Anterior cingulate cortex (tissue), 58 donors: ENCODE data around the gene ZNF350.
"Not testable (repeated sequence)": the region's sequence is repeated elsewhere in the genome, so short reads cannot be mapped to it uniquely, and the experiment has no call there.

Experiments
- DNase-seq, 58 donors: peaks; one replicate each; lab custom pipeline; 2025; lab: John Stamatoyannopoulos, UW

The ZNF350 gene

DNA sequence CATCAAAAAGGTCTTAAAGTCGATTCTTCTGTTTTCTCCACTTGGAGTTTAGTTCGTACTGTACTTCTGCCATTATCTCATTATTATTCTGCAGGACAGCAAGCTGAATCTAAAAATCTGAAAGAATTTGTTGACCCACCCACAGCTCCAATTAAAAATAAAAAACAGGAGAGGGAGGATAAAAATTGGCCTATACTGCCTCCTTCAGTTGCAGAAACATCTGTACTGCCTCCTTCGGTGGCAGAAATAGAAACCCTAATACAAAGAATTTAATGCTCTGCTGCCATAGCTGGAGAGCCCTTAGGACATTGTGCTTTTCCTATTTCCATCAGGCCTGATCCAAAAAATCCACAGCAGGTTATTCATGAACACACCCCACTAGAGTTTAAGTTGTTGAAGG is 9.8 kb downstream of the ZNF350 start:
- no peak for DNase-seq

DNA sequence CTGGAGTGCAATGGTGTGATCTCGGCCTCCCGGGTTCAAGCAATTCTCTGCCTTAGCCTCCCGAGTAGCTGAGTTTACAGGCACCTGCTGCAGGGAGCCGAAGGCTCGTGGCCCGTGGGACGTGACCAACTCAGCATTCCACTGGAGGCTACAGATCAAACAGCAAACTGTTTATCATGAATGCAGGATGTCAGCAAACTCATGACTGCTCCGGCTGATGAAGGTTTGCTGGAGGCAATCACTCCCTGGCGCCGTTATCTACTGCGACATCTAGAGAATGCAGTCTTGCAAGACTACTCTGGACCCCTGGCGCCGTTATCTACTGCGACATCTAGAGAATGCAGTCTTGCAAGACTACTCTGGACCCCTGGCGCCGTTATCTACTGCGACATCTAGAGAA is 10.9 kb downstream of the ZNF350 start:
- DNase-seq = not testable (repeated sequence)

DNA sequence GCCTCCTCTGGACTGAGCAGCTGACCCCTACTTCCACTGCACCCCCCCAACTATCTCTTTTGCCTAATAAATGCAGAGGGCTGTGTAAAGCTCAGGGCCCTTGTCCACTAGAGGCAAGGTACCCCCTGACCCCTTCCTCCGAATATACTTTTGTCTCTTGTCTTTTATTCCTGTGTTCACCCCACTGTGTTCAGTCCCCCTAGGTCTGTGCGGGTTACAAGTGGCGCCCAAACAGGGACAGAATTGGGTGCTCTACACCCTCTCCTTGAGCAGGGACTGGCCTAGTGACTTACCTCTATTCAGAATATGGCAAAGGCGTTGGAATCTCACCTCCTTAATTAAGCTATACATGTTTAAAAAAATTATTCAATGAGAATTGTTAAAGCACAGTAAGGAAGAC is 15.0 kb downstream of the ZNF350 start:
- DNase-seq = no peak

DNA sequence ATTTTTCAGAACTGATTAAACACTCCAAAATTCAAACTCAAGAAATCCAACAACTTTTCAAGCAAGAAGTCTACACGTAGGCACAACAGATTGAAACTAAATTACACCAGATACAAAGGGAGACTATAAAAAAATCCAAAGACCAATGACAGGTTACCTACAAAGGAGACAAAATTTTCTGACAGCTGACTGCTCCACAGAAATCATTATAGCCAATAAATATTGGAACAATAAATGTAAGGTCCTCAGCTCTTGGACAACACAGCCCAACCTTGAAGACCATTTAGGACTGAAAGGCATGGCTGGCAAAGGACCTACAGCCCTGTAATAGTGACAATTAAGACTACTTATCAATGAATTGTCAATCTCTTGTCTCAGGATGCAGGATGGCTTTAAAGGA is 15.9 kb downstream of the ZNF350 start:
- DNase-seq = no peak

DNA sequence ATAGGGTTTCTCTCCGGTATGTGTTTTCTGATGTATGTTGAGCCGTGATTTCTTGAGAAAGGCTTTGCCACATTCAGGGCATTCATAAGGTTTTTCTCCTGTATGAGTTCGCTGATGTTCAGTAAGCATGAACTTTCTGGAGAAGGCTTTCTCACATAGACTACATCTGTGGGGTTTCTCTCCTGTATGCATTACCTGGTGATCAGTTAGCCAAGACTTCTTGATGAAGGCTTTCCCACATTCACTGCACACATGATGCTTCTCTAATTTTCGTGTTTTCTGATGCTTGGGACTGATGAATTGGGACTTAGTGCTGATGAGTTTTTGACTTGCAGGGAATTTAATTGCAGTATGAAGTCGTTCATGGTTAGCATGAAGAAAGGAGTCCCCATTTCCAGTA is 21.1 kb downstream of the ZNF350 start:
- DNase-seq = no peak

DNA sequence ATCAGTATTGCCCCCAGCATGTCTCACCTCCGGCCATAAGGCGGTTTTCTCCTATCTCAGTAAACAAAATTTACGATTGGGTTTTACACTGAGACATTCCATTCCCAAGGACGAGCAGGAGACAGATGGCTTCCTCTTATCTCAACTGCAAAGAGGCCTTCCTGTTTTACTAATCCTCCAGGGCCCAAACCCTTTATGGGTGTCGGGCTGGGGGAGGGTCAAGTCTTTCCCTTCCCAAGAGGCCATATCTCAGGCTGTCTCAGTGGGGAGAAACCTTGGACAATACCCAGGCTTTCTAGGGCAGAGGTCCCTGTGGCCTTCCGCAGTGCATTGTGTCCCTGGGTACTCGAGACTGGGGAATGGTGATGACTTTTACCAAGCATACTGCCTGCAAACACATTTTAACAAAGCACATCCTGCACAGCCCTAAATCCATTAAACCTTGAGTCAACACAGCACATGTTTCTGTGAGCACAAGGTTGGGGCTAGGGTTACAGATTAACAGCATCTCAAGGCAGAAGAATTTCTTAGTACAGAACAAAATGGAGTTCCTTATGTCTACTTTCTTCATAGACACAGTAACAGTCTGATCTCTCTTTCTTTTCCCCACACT is 25.9 kb downstream of the ZNF350 start:
- not testable (repeated sequence) for DNase-seq

DNA sequence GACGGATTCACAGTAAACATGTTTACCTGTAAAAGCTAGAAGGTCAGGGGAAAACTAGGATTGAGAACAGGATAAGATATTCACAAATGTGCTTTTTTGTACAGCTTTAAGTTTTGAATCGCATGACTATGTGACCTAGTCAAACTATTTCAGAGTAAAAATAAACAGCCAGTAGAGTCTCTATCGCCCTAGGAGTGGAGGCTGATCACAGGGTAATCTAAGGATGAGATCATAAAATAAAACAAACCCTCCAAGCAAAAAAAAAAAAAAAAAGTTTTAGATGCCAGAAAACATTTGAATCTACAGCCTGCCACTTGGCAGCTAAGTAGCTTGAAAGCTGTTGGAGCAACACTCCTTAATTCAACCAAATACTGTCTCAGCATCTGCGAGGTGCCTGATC is 26.8 kb downstream of the ZNF350 start:
- peak in 2 of 58 donors; percentile 0 to 1 for DNase-seq

DNA sequence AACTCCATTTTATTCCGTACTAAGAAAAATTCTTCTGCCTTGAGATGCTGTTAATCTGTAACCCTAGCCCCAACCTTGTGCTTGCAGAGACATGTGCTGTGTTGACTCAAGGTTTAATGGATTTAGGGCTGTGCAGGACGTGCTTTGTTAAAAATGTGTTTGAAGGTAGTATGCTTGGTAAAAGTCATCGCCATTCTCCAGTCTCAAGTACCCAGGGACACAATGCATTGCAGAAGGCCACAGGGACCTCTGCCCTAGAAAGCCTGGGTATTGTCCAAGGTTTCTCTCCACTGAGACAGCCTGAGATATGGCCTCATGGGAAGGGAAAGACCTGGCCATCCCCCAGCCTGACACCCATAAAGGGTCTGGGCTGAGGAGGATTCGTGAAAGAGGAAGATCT is 28.8 kb downstream of the ZNF350 start:
- not testable (repeated sequence) for DNase-seq

DNA sequence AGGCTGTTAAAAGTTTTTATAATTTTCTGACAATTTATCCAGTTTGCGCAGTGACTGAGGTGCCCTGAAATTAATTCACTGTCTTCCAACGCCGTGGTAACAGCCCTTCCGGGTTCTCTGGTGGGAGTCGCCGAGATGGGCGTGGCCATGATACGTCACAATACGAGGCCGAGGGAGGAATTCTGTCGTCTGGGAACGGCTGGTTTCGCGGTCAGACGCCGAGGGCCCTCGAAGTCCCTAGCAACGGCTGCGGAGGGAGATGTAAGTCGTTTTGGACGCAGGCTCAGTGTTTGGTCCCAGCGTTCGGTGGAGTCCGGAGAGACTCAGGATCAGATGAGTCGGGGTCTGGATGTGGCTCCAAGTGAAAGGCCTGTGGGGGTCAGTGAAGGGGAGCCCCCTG is 37.7 kb downstream of the ZNF350 start:
- peak in 34 of 58 donors; percentile 0 to 63 (median 10) for DNase-seq

DNA sequence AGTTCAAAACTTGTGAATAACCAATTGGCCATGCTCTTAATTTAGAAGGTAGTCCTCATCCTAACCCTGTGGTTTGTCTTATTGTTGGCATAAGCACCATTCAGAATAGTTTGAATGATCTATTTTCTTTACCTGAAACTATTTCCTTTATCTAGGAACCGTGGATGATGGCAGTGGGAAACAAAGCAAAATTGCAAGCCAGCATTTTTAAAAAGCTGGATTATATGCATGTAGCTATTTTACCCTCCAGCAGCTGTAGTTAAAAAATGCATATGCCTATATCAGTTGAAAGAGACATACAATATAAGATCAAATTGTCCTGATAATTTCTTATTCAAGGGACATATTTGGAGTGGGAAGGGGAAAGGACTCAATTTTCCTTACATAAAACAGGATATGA is 40.0 kb downstream of the ZNF350 start:
- DNase-seq = no peak

DNA sequence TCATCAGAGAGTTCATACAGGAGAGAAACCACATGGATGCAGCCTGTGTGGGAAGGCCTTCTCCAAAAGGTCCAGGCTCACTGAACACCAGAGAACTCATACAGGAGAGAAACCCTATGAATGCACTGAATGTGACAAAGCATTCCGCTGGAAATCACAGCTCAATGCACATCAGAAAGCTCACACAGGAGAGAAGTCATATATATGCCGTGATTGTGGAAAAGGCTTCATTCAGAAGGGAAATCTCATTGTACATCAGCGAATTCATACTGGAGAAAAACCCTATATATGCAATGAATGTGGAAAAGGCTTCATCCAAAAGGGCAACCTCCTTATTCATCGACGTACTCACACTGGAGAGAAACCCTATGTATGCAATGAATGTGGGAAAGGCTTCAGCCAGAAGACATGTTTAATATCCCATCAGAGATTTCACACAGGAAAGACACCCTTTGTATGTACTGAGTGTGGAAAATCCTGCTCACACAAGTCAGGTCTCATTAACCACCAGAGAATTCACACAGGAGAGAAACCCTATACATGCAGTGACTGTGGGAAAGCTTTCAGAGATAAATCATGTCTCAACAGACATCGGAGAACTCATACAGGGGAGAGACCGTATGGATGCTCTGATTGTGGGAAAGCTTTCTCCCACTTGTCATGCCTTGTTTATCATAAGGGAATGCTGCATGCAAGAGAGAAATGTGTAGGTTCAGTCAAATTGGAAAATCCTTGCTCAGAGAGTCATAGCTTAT is 41.7 kb downstream of the ZNF350 start:
- DNase-seq = no peak

DNA sequence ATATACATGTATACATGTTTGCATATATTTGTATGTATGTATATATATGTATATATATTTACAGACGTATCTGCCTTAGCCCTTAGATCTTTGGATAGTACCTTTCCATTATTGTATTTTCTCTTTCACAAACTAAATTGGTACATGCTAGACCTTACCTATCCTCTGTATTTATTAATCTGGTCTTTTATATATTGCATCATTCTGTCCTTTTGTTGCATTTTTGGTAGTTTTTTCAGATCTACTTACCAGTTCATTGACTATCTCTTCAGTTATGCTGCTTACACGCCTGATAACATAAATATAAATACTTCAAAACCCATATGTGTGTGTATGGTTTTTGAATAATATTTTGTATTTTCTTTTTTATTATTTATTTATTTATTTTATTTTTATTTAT is 47.7 kb downstream of the ZNF350 start:
- no peak for DNase-seq

DNA sequence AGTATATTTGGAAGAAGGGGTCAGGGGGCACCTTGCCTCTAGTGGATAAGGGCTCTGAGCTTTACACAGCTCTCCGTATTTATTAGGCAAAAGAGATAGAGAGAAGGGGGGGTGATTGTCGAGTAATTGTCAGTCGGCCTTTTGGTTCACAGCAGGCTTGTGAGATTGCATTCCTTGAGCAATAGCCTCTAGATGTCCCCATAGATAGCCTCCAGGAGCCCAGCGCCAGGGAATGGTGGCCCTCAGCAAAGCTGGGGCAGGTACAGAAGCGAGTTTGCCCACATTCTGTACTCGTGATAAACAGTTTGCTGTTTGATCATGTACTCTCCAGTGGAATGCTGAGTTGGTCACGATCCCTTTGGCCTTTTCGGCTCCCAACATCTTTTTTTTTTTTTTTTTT is 54.7 kb downstream of the ZNF350 start:
- no peak for DNase-seq

DNA sequence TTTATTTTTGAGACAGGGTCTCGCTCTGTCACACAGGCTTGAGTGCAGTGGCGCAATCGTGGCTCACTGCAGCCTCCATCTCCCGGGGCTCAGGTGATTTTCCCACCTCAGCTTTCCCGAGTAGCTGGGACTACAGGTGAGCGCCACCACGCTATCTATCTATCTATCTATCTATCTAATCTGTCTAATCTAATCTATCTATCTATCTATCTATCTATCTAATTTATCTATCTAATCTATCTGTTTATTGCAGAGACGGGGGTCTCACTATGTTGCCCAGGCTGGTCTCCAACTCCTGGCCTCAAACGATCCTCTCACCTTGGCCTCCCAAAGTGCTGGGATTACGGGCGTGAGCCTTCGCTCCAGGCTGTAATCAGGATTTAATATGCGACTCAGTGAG is 58.8 kb downstream of the ZNF350 start:
- no peak for DNase-seq

DNA sequence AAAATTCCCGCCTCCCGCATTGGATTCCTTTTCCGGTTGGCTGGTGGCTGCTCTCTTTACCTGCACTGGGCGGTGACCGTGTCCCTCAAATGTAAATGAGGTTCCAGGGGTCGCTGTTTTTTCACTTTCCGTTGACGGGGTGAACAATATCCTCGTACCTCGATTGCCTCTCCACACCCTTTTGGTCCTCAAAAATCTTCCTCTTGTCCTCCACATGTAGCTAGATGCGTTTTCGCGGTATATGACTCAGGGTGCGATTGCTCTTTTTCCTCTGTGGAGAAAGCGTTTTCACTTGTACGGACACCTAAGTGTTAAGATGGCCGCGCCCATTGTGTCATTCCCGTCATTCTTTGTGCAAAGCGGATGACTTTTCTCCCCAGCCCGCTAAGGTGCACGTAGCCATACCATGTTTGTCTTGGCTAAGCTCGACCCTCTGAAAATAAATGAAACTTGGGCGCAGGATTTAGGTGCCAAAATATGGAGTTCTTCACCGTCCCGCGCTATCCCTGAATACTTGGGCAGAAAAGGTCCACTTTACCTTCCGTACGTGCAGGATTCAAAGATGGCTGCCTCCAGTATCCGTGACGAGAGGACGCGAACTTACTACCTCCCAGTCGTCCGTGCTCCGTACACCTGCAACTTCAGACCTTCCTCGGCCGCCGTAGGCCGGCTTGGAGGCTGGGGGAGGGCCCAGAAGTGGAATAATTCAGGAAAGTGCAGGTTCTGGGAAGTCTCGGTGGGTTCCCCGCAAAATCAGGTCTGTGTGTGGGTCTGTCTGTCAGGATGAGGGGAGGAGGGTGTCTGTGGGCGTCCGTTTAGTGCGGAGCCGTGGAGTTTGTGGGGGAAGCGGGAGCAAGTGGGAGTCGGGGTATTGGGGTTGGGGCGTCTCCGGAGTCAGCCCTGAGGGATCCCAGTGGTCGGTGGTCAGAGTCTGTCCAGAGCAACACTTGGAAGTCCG is 59.6 kb downstream of the ZNF350 start, which contains the start of gene ZNF613:
Gene ZNF613, plus strand, starts transcription at position 689 of the 958 bp plus-strand sequence. CDS start 8,749 bp downstream, outside the sequence.
- peak; percentile 58 to 98 (median 89) for DNase-seq

DNA sequence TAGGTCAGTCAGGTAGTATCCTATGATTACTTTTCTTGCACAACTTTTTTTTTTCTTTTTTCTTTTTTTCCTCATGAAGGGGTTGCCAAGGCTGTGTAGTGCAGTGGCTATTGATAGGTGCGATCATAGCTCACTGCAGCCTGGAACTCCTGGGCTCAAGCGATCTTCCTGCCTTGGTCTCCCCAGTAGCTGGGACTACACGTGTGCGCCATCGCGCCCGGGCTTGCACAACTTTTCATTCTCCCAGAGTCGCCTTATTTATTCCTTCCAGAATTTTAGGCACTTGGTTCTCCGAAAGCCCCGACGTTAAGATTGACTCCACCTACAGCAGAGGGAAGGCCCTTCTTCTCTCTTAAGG is 60.2 kb downstream of the ZNF350 start:
- peak in 1 of 58 donors; percentile 12 for DNase-seq

DNA sequence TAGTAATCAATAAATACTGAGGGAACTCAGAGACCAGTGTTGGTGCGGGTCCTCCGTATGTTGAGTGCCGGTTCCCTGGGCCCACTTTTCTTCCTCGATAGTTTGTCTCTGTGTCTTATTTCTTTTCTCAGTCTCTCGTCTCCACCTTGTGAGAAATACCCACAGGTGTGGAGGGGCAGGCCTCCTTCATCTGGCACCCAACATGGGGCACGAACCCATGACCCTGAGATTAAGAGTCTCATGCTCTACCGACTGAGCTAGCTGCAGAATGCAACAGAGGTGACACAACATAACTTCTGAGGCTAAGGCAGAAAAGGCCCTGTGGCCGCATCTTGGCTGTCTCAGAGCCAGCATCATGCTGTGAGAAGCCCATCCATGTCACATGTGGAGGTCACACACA is 64.7 kb downstream of the ZNF350 start:
- no peak for DNase-seq

DNA sequence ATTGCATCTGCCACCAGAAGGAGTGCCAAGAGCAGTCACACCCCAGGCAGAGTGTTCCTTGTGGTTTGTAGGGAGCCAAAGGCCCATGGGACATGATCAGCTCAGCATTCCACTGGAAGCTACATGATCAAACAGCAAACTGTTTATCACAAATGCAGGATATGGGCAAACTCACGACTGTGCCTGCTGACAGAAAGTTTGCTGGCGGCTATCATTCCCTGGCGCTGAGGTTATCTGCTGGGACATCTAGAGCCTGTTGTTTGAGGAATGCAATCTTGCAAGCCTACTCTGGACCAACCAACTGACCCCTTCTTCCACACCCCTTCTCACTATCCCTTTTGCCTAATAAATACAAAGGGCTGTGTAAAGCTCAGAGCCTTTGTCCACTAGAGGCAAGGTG is 67.0 kb downstream of the ZNF350 start:
- DNase-seq = no peak

DNA sequence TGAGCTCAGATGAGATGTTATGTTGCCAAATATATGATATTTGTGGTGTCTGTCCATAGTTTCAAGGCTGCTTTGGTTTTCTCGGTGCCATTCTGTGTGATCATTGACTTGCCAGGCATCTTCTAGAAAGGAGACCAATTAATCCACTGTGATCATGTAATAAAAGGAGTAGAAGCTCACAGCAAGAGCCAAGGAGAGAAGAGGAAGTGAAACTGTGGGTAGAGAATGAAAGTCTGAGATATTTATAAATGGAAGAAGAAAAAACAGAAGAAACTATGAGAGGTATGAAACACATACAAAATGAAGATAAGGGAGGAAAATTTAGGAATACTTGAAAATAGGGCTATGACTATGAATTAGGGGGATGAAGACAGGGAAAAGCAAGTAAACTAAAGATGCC is 70.5 kb downstream of the ZNF350 start:
- no peak for DNase-seq

DNA sequence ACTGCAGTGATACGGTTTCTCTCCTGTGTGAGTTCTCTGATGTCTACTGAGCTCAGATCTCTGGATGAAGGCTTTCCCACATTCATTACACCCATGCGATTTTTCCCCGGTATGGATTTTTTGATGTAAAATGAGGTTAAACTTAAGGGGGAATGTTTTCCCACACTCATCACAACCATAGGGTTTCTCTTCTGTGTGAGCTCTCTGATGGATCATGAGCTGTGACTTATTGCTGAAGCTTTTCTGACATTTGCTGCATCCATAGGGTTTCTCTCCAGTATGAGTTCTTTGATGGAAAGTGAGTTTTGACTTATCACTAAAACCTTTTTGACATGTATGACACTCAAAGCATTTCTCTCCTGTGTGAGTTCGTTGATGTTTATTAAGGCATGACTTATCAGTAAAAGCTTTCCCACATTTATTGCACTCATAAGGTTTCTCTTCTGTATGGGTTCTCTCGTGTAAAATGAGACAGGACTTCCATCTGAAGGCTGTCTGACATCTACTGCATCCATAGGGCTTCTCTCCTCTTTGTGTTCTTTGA is 71.2 kb downstream of the ZNF350 start:
- DNase-seq = no peak
